ENCODE results near the gene SLC35A5.

DNA sequence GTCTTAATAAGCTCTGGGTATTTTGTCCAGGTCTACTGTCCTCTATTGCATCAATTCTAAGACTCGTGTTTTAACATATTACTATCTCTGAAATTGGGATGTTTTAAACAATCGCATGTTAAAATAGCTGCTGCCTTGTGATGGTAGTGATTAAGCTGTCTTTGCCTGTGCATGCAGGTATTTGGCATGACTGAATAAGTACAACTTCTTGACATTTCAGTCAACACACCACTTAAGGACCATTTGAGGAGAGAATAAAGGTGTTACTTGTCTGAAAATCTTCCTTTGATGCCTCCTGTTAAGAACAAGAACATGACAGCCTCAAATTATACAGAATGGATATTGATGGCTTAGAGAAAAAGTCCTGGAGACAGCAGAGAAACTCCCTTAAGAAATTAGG, 33.0 kb downstream of the SLC35A5 start:
- TF ChIP-seq CTCF (IDR thresholded peaks at IDR 0.05) (no peak), POLR2A (IDR thresholded peaks at IDR 0.05) (no peak)

All from uterus (tissue), 2 donors.